IMR-90 (cell line): Measurements from ENCODE around the gene ALKBH3. TPM values are rescaled to one million over a fixed set of nuclear protein-coding genes. Genes with fewer than 3 reads are reported as not detected.

ENCODE experiments used
- ATAC-seq: fragments of 200-7000 bp; cut with Tn5 transposase; 2 replicates; pipeline ENCODE4 v1.9.1; 2020; ENCODE audit warnings: low read depth, mild to moderate bottlenecking, moderate library complexity
- BruUV-seq: library from RNA; stranded (reverse); fragments of 400-500 nt; replicated peaks from 2 replicates; lab custom pipeline; 2021; lab: Mats Ljungman, UMichigan
- CTCF ChIA-PET: fragments of 300-600 bp; formaldehyde crosslinking; extraction: SDS; loops from one replicate; lab custom pipeline; 2021; ENCODE audit warnings: antibody characterized with exemption; lab: Yijun Ruan, JAX
- POLR2A ChIA-PET: fragments of 300-600 bp; sonication (Branson Sonifier 250); formaldehyde crosslinking; loops from one replicate; lab custom pipeline; 2022; ENCODE audit warnings: antibody characterized with exemption; ENCODE audit not compliant: unreplicated experiment; lab: Charles Lee
- DNase-seq: peaks from one replicate; pipeline ENCODE4 v3.0.0; 2013
- H2AFZ ChIP-seq: replicated peaks from 2 replicates; pipeline ENCODE3; 2013; ENCODE audit warnings: low read length, mild to moderate bottlenecking; ENCODE audit not compliant: poor library complexity
- H2AK5ac ChIP-seq: 2 replicates; pipeline ENCODE4 v1.6.1; 2013; ENCODE audit warnings: low read depth, low read length, inconsistent platforms
- H2AK9ac ChIP-seq: replicated peaks from 2 replicates; pipeline ENCODE3; 2013; ENCODE audit warnings: mild to moderate bottlenecking, low read depth, low read length, moderate library complexity; ENCODE audit not compliant: poor library complexity
- H2BK120ac ChIP-seq: 2 replicates; pipeline ENCODE4 v1.6.1; 2013; ENCODE audit warnings: low read depth, low read length, inconsistent platforms
- H2BK15ac ChIP-seq: 3 replicates; pipeline ENCODE4 v1.6.1; 2013; ENCODE audit warnings: low read depth, low read length, inconsistent platforms
- H2BK20ac ChIP-seq: 2 replicates; pipeline ENCODE4 v1.6.1; 2013; ENCODE audit warnings: low read depth, mild to moderate bottlenecking, inconsistent platforms, low read length, moderate library complexity
- H2BK5ac ChIP-seq: 2 replicates; pipeline ENCODE4 v1.6.1; 2013; ENCODE audit warnings: mild to moderate bottlenecking, low read depth, low read length, inconsistent platforms; ENCODE audit not compliant: poor library complexity, severe bottlenecking
- H3K14ac ChIP-seq: replicated peaks from 2 replicates; pipeline ENCODE4 v1.6.1; 2013; ENCODE audit warnings: low read depth, low read length, inconsistent platforms
- H3K18ac ChIP-seq: 2 replicates; pipeline ENCODE4 v1.6.1; 2013; ENCODE audit warnings: low read depth, low read length, control low read depth
- H3K23ac ChIP-seq: 2 replicates; pipeline ENCODE4 v1.6.1; 2013; ENCODE audit warnings: low read depth, low read length, inconsistent platforms
- H3K27ac ChIP-seq: 2 replicates; pipeline ENCODE4 v1.5.1; 2013; ENCODE audit warnings: mild to moderate bottlenecking, control low read depth, low read length; ENCODE audit not compliant: insufficient read depth
- H3K27me3 ChIP-seq: 2 replicates; pipeline ENCODE4 v1.6.1; 2013; ENCODE audit warnings: low read length; ENCODE audit not compliant: control insufficient read depth, insufficient read depth
- H3K36me3 ChIP-seq: 2 replicates; pipeline ENCODE4 v1.6.1; 2013; ENCODE audit warnings: low read length, mixed read lengths; ENCODE audit not compliant: control insufficient read depth, insufficient read depth
- H3K4ac ChIP-seq: 2 replicates; pipeline ENCODE4 v1.6.1; 2013; ENCODE audit warnings: low read depth, low read length, inconsistent platforms
- H3K4me1 ChIP-seq: 2 replicates; pipeline ENCODE4 v1.6.1; 2013; ENCODE audit warnings: low read length, mixed read lengths; ENCODE audit not compliant: control insufficient read depth, insufficient read depth
- H3K4me2 ChIP-seq: 2 replicates; pipeline ENCODE4 v1.6.1; 2013; ENCODE audit warnings: low read depth, mild to moderate bottlenecking, control low read depth, low read length, moderate library complexity
- H3K4me3 ChIP-seq: 2 replicates; pipeline ENCODE4 v1.5.1; 2013; ENCODE audit warnings: low read depth, mild to moderate bottlenecking, control low read depth, low read length, moderate library complexity; ENCODE audit not compliant: insufficient read depth
- H3K56ac ChIP-seq: 2 replicates; pipeline ENCODE4 v1.6.1; 2013; ENCODE audit warnings: low read length, inconsistent platforms; ENCODE audit not compliant: insufficient read depth; ENCODE audit errors: extremely low read depth
- H3K79me1 ChIP-seq, 2 experiments: 2 replicates each; pipeline ENCODE4 v1.6.1; 2013; ENCODE audit warnings: low read length in 2 of 2, inconsistent platforms in 1 of 2, low read depth in 1 of 2
- H3K9ac ChIP-seq: 2 replicates; pipeline ENCODE4 v1.6.1; 2013; ENCODE audit warnings: low read depth, low read length, control low read depth
- H3K9me1 ChIP-seq: 2 replicates; pipeline ENCODE4 v1.6.1; 2013; ENCODE audit warnings: low read length, inconsistent platforms; ENCODE audit not compliant: insufficient read depth
- H3K9me3 ChIP-seq: 2 replicates; pipeline ENCODE4 v1.6.1; 2013; ENCODE audit warnings: low read length; ENCODE audit not compliant: control insufficient read depth, insufficient read depth
- H4K20me1 ChIP-seq: 2 replicates; pipeline ENCODE4 v1.6.1; 2013; ENCODE audit warnings: low read length, inconsistent platforms; ENCODE audit not compliant: insufficient read depth
- H4K5ac ChIP-seq: 2 replicates; pipeline ENCODE4 v1.6.1; 2013; ENCODE audit warnings: mild to moderate bottlenecking, low read depth, low read length, control low read depth
- H4K8ac ChIP-seq, 2 experiments: 2 replicates each; pipeline ENCODE4 v1.6.1; 2013; ENCODE audit warnings: low read depth in 2 of 2, low read length in 2 of 2, control low read depth in 1 of 2, inconsistent platforms in 1 of 2
- H4K91ac ChIP-seq: 2 replicates; pipeline ENCODE4 v1.6.1; 2013; ENCODE audit warnings: low read depth, low read length, inconsistent platforms; ENCODE audit not compliant: insufficient read depth
- BHLHE40 ChIP-seq: fragments of 150-350 bp; IDR thresholded peaks from 2 replicates; pipeline ENCODE4 v1.6.1; 2016; ENCODE audit warnings: mild to moderate bottlenecking, low read depth, low read length
- CEBPB ChIP-seq: IDR thresholded peaks from 2 replicates; pipeline ENCODE4 v1.6.1; 2012; ENCODE audit warnings: low read depth, low read length, improper control_type of control experiment
- CHD1 ChIP-seq: IDR thresholded peaks from 2 replicates; pipeline ENCODE4 v1.6.1; 2012; ENCODE audit warnings: low read depth, low read length, improper control_type of control experiment
- CTCF ChIP-seq: conservative IDR thresholded peaks from 2 replicates; pipeline ENCODE4 v1.5.1; 2012; ENCODE audit warnings: mild to moderate bottlenecking, low read depth, low read length, improper control_type of control experiment
- ELK1 ChIP-seq: fragments of 150-350 bp; IDR thresholded peaks from 2 replicates; pipeline ENCODE4 v1.6.1; 2016; ENCODE audit warnings: low read depth, mild to moderate bottlenecking, low read length, moderate library complexity, borderline replicate concordance
- FOS ChIP-seq: fragments of 150-350 bp; IDR thresholded peaks from 2 replicates; pipeline ENCODE4 v1.6.1; 2016; ENCODE audit warnings: low read depth, low read length
- MAFK ChIP-seq: IDR thresholded peaks from 2 replicates; pipeline ENCODE4 v1.6.1; 2012; ENCODE audit warnings: low read depth, low read length, improper control_type of control experiment
- MAZ ChIP-seq: IDR thresholded peaks from 2 replicates; pipeline ENCODE4 v1.6.1; 2012; ENCODE audit warnings: low read depth, mild to moderate bottlenecking, low read length, improper control_type of control experiment, moderate library complexity, borderline replicate concordance
- MXI1 ChIP-seq: IDR thresholded peaks from 2 replicates; pipeline ENCODE4 v1.6.1; 2012; ENCODE audit warnings: low read depth, mild to moderate bottlenecking, low read length, moderate library complexity, borderline replicate concordance
- POLR2A ChIP-seq: IDR thresholded peaks from 2 replicates; pipeline ENCODE4 v1.6.1; 2012; ENCODE audit warnings: mild to moderate bottlenecking, low read depth, low read length
- RAD21 ChIP-seq: IDR thresholded peaks from 2 replicates; pipeline ENCODE4 v1.6.1; 2012; ENCODE audit warnings: low read length, improper control_type of control experiment
- RCOR1 ChIP-seq: IDR thresholded peaks from 2 replicates; pipeline ENCODE4 v1.6.1; 2012; ENCODE audit warnings: mild to moderate bottlenecking, low read length, improper control_type of control experiment; ENCODE audit not compliant: insufficient replicate concordance
- RFX5 ChIP-seq: IDR thresholded peaks from 2 replicates; pipeline ENCODE4 v1.8.0; 2012; ENCODE audit warnings: low read depth, mild to moderate bottlenecking, low read length, moderate library complexity
- SMC3 ChIP-seq: fragments of 150-350 bp; IDR thresholded peaks from 2 replicates; pipeline ENCODE4 v1.6.1; 2016; ENCODE audit warnings: low read depth, mild to moderate bottlenecking, antibody characterized with exemption, low read length, moderate library complexity
- USF2 ChIP-seq: fragments of 150-350 bp; IDR thresholded peaks from 2 replicates; pipeline ENCODE4 v1.6.1; 2017; ENCODE audit warnings: mild to moderate bottlenecking, antibody characterized with exemption, low read length, low read depth
- WGBS, 2 experiments: methylation state at CpG; one replicate each; pipeline versions ENCODE4 v1.1.5 to v1.1.7; 2013; ENCODE audit warnings: missing lambda C conversion rate in 2 of 2; ENCODE audit not compliant: insufficient read length in 1 of 2; ENCODE audit errors: extremely low coverage in 2 of 2; 5-methylcytosine and 5-hydroxymethylcytosine counted together
- dilution Hi-C: fragments of 300-500 bp; cut with HindIII; formaldehyde crosslinking; loops from one replicate; pipeline ENCODE4 v1.14.3; 2018; ENCODE audit warnings: low sequenced_read_pairs; ENCODE audit not compliant: unreplicated experiment
- in situ Hi-C: fragments of 300-500 bp; cut with MboI; formaldehyde crosslinking; loops from 3 replicates; pipeline ENCODE4 v1.14.3; 2019; ENCODE audit warnings: low sequenced_read_pairs, inconsistent platforms, mixed read lengths
- intact Hi-C: fragments of 100-400 bp; cut with micrococcal nuclease; formaldehyde crosslinking; loops from 2 replicates; pipeline ENCODE4 v1.10.0; 2022
- polyA plus RNA-seq, 3 experiments: library from polyadenylated mRNA; depleted of rRNA; stranded (reverse); fragments of >200 nt; gene quantifications; 2 replicates each; pipeline ENCODE4 v1.2.3, GENCODE V29; 2012; ENCODE audit warnings: low replicate concordance in 1 of 3
- total RNA-seq: library from RNA; depleted of rRNA; stranded (reverse); fragments of >200 nt; gene quantifications from 2 replicates; pipeline ENCODE4 v1.2.3, GENCODE V29; 2012

Gene ALKBH3
- total and polyA plus RNA-seq, 2 of the 4 experiments (the other 2 are of a cell fraction): 27.7 to 62.9 TPM

- ChIA-PET CTCF (interaction anchor here (0.6 to 1.8 kb wide), 18 partner anchors 10 to 349 kb away, joined by 3 to 26 read pairs (median 4); no protein-coding TSS in a partner anchor), POLR2A (no interaction called here)
- in situ Hi-C loops (no loop called here), dilution Hi-C loops (no loop called here), intact Hi-C loops (loop anchor here (1.0 to 10.0 kb wide), 7 partner anchors 27 to 435 kb away; no protein-coding TSS in a partner anchor)
- no TSS peak for BruUV-seq
- no peaks in the 10 kb centered on the region for H3K9me1 ChIP-seq
- no peaks in the 10 kb centered on the region for H3K9me3 ChIP-seq
- no peak overlapping the region for H2BK5ac ChIP-seq
- H3K36me3 ChIP-seq: peaks cover 1% of the 10 kb centered on the region; the same call in 1 of the 2 replicates
- no peaks in the 10 kb centered on the region for H3K79me1 ChIP-seq
- no peak overlapping the region for H3K4me3 ChIP-seq
- H3K27ac ChIP-seq: no peak overlapping the region
- no peak overlapping the region for H2BK15ac ChIP-seq
- ATAC-seq (peak; percentile 100), DNase-seq (peak; percentile 88)
- H3K4me2 ChIP-seq: no peak overlapping the region
- H3K27me3 ChIP-seq: no peaks in the 10 kb centered on the region
- no peak for TF ChIP-seq MAFK
- no peak for TF ChIP-seq MXI1
- no peak; the same call in 1 of the 2 replicates for TF ChIP-seq MAZ
- TF ChIP-seq SMC3: peak; percentile 92
- TF ChIP-seq POLR2A: no peak
- peak; percentile 92 for TF ChIP-seq CTCF
- TF ChIP-seq USF2: no peak
- no peak for TF ChIP-seq CHD1
- no peak for TF ChIP-seq RCOR1
- no peak for TF ChIP-seq ELK1
- no peak for TF ChIP-seq CEBPB
- TF ChIP-seq RAD21: peak; percentile 96
- TF ChIP-seq RFX5: no peak
- no peak for TF ChIP-seq FOS
- no peak for TF ChIP-seq BHLHE40
- no peak overlapping the region for H3K23ac ChIP-seq
- no peak overlapping the region for H2AK5ac ChIP-seq
- H4K91ac ChIP-seq: no peak overlapping the region
- WGBS, 2 experiments: no CpG with 5 or more reads among the region's 4 CpGs
- H2BK120ac ChIP-seq: no peak overlapping the region
- no peak overlapping the region for H4K8ac ChIP-seq
- no peak overlapping the region for H3K56ac ChIP-seq
- H3K18ac ChIP-seq: no peak overlapping the region
- H3K4ac ChIP-seq: no peak overlapping the region
- H4K5ac ChIP-seq: no peak overlapping the region
- H2BK20ac ChIP-seq: no peak overlapping the region
- H3K4me1 ChIP-seq: no peaks in the 10 kb centered on the region
- H4K20me1 ChIP-seq: no peaks in the 10 kb centered on the region
- H2AFZ ChIP-seq: no peak overlapping the region
- H3K14ac ChIP-seq: no peak overlapping the region
- no peak overlapping the region for H2AK9ac ChIP-seq
- no peak overlapping the region for H3K9ac ChIP-seq
These were observed 28.5 kb upstream of the ALKBH3 start for GRCh38 chr11:43852057-43852636.
